Stimulated activated naive CD8-positive, alpha-beta T cell treated with anti-CD3 and anti-CD28 coated beads, Interleukin-15, Interleukin-2, amounts not matched to agents 100 ng/mL and 50 ng/mL, for 24 hours (primary cell): ENCODE results near the gene SNTG2.

ENCODE experiments used
- H3K27ac Mint-ChIP-seq: one replicate; pipeline ENCODE4 v1.8.0; 2021; ENCODE audit warnings: mild to moderate bottlenecking, mixed read lengths
- H3K27me3 Mint-ChIP-seq: one replicate; pipeline ENCODE4 v1.8.0; 2021; ENCODE audit warnings: mixed read lengths
- H3K36me3 Mint-ChIP-seq: one replicate; pipeline ENCODE4 v1.8.0; 2021; ENCODE audit warnings: low read depth, mixed read lengths
- H3K4me1 Mint-ChIP-seq: one replicate; pipeline ENCODE4 v1.8.0; 2021; ENCODE audit warnings: low read depth, mixed read lengths
- H3K4me3 Mint-ChIP-seq: one replicate; pipeline ENCODE4 v1.8.0; 2021; ENCODE audit warnings: mild to moderate bottlenecking, mixed read lengths
- H3K9me3 Mint-ChIP-seq: one replicate; pipeline ENCODE4 v1.8.0; 2021; ENCODE audit warnings: mixed read lengths

Gene SNTG2

GRCh38 chr2:954687-955000, 4.0 kb downstream of the SNTG2 start:
- H3K4me3 Mint-ChIP-seq = no peak overlapping the region
- peaks cover 5% of the 10 kb centered on the region for H3K4me1 Mint-ChIP-seq
- no peaks in the 10 kb centered on the region for H3K9me3 Mint-ChIP-seq
- no peak overlapping the region for H3K27ac Mint-ChIP-seq
- H3K27me3 Mint-ChIP-seq = peaks cover 21% of the 10 kb centered on the region
- H3K36me3 Mint-ChIP-seq = no peaks in the 10 kb centered on the region

- peaks cover 20% of the 10 kb centered on the region for H3K27me3 Mint-ChIP-seq
- peaks cover 3% of the 10 kb centered on the region for H3K4me1 Mint-ChIP-seq
- no peaks in the 10 kb centered on the region for H3K36me3 Mint-ChIP-seq
- H3K9me3 Mint-ChIP-seq = no peaks in the 10 kb centered on the region
- no peak overlapping the region for H3K27ac Mint-ChIP-seq
- no peak overlapping the region for H3K4me3 Mint-ChIP-seq
These were observed 5.4 kb downstream of the SNTG2 start for GRCh38 chr2:955829-956731.

DNA sequence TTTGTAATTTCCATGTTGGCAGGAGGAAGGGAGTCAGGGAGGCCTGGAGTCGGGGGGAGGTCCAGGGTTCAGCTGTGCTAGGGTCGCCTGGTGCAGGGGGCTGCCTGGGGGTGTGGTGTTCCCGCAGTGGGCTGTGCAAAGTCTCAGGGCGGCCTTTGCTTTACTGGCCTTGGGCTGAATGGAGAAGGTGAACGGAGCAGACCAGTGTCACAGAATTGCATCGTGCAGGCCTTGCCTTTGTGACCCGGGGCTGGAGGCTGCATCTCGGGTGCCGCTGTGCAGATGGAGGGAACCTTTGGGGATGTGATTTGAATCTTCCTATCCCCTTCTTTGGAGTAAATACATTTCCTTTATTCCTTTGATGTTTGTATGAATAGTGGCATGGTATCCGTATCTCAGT, 8.8 kb downstream of the SNTG2 start:
- Mint-ChIP-seq H3K27me3 (no peaks in the 10 kb centered on the region), H3K36me3 (no peaks in the 10 kb centered on the region), H3K27ac (no peak overlapping the region), H3K4me1 (peaks cover 3% of the 10 kb centered on the region), H3K9me3 (no peaks in the 10 kb centered on the region), H3K4me3 (no peak overlapping the region)

DNA sequence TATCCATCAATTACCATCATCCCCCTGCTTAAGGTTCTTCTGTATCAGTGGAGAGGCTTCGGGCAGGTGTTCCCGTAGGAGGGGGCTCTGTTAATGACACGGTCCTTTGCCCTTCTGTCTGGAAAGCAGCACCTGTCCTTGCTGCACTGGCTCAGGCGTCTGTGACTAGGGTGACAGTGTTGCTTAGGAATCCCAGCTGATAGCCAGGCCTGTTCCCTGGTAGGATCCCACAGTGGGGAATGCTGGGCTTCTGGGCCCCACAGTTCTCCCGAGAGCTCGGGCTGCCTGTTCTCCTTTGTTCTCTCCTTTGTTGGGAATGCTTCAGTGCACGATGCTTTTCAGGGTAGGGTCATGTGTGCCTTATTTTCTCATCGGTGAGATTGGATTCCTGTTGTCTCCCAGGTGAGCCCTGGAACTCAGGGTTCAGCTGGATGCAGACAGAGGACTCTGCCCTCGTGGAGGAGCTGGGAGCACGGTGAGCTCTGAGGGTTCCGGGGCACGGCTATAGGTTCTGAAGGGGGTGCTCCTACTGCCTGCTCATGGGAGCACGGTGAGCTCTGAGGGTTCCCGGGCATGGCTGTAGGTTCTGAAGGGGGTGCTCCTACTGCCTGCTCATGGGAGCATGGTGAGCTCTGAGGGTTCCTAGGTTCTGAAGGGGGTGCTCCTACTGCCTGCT, 9.6 kb downstream of the SNTG2 start:
- Mint-ChIP-seq H3K27me3 (no peaks in the 10 kb centered on the region), H3K4me3 (no peak overlapping the region), H3K9me3 (no peaks in the 10 kb centered on the region), H3K4me1 (peaks cover 3% of the 10 kb centered on the region), H3K27ac (no peak overlapping the region), H3K36me3 (no peaks in the 10 kb centered on the region)

DNA sequence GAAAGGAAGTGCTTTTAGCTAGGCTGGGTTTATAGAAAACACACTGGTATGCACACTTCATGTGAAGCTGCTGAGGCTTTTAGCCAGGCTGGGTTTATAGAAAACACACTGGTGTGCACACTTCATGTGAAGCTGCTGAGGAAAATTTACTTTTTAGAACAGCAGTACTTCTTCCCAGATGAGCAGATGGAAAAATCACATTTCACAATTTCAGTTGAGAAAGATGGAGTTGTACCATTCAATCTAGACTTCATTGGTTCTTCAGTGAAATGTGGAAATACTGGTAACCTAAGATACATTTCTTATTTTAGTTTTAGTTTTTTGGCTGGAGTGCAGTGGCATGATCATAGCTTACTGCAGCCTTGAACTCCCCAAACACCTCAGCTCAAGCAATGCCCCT, 11.1 kb downstream of the SNTG2 start:
- no peak overlapping the region for H3K4me3 Mint-ChIP-seq
- no peak overlapping the region for H3K27ac Mint-ChIP-seq
- H3K9me3 Mint-ChIP-seq = no peaks in the 10 kb centered on the region
- no peaks in the 10 kb centered on the region for H3K36me3 Mint-ChIP-seq
- H3K4me1 Mint-ChIP-seq = peaks cover 3% of the 10 kb centered on the region
- H3K27me3 Mint-ChIP-seq = peaks cover 4% of the 10 kb centered on the region

DNA sequence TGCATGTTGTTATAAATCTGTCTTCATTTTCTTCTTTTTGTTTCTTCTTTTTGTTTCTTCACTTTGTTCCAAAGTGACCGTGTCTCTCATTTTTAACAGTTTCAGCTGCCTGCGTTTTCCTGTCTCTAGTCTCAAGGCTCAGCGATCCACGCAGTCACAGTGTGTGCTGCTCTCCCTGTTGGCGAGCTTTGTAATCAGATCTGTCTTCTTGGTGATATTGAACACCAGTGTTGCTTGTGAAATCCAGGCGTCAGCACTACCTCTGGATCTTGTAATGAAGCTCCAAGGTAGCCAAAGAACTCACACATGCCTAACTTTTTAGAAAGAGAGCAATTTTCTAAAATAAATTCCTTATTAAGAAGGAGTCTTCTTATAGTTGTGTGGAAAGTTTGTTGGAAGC, 13.2 kb downstream of the SNTG2 start:
- Mint-ChIP-seq H3K9me3 (no peaks in the 10 kb centered on the region), H3K4me3 (no peak overlapping the region), H3K4me1 (peaks cover 3% of the 10 kb centered on the region), H3K36me3 (no peaks in the 10 kb centered on the region), H3K27me3 (peaks cover 4% of the 10 kb centered on the region), H3K27ac (no peak overlapping the region)

GRCh38 chr2:964562-964961, 13.9 kb downstream of the SNTG2 start:
- Mint-ChIP-seq H3K4me3 (no peak overlapping the region), H3K36me3 (no peaks in the 10 kb centered on the region), H3K9me3 (no peaks in the 10 kb centered on the region), H3K27me3 (peaks cover 4% of the 10 kb centered on the region), H3K27ac (no peak overlapping the region), H3K4me1 (peaks cover 3% of the 10 kb centered on the region)

GRCh38 chr2:965640-966147, 15.0 kb downstream of the SNTG2 start:
- H3K27ac Mint-ChIP-seq = no peak overlapping the region
- H3K27me3 Mint-ChIP-seq = peaks cover 4% of the 10 kb centered on the region
- peaks cover 3% of the 10 kb centered on the region for H3K4me1 Mint-ChIP-seq
- no peak overlapping the region for H3K4me3 Mint-ChIP-seq
- H3K36me3 Mint-ChIP-seq = no peaks in the 10 kb centered on the region
- H3K9me3 Mint-ChIP-seq = no peaks in the 10 kb centered on the region

DNA sequence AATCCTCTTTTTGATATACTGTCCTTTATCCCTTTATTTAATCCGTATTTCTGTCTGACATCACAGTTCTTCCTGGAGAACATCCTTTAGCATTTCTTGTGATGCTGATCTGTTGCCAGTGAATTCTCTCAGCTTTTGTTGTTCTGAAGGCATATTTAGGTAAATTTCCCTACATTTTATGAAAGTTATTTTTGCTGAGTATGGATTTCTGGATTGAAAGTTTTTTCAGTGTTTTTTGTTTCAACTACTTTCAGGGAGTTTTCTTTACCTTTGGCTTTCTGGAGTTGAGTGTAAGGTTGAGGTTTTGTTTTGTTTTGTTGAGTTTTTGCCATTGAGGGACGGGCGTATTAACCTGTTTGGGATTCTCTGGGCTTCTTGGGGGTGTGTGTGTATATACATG, 22.5 kb downstream of the SNTG2 start:
- peaks cover 17% of the 10 kb centered on the region for H3K9me3 Mint-ChIP-seq
- H3K27me3 Mint-ChIP-seq = peaks cover 3% of the 10 kb centered on the region
- peaks cover 4% of the 10 kb centered on the region for H3K36me3 Mint-ChIP-seq
- H3K4me1 Mint-ChIP-seq = peaks cover 61% of the 10 kb centered on the region
- H3K4me3 Mint-ChIP-seq = no peak overlapping the region
- H3K27ac Mint-ChIP-seq = peak overlapping the region; percentile 71

DNA sequence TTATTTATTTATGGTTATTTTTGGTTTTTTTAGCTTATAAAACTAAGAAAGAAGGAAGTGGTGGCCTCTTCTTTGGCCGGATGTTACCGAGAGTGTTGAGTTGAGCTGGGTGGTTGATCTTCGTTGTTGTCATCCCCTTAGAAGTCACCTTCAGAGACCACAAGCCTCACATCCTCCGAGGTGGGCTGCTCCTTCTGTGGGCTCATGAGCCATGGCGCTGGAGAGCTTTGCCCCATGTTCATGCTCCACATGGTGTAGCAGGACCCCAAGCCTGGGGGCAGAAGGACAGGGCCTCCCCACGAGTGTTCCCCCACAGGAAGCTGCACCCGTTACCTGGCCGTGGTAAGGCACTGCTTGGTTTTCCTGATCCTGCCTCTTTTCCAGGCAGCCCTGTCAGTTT, 23.4 kb downstream of the SNTG2 start:
- H3K27ac Mint-ChIP-seq = peak overlapping the region; percentile 91
- peaks cover 3% of the 10 kb centered on the region for H3K27me3 Mint-ChIP-seq
- peaks cover 17% of the 10 kb centered on the region for H3K9me3 Mint-ChIP-seq
- H3K36me3 Mint-ChIP-seq = peaks cover 4% of the 10 kb centered on the region
- peak overlapping the region; percentile 49 for H3K4me3 Mint-ChIP-seq
- H3K4me1 Mint-ChIP-seq = peaks cover 70% of the 10 kb centered on the region

GRCh38 chr2:974502-974901, 23.9 kb downstream of the SNTG2 start:
- Mint-ChIP-seq H3K9me3 (peaks cover 17% of the 10 kb centered on the region), H3K27ac (peak overlapping the region; percentile 91), H3K27me3 (peaks cover 3% of the 10 kb centered on the region), H3K4me3 (peak overlapping the region; percentile 49), H3K36me3 (peaks cover 4% of the 10 kb centered on the region), H3K4me1 (peaks cover 75% of the 10 kb centered on the region)

DNA sequence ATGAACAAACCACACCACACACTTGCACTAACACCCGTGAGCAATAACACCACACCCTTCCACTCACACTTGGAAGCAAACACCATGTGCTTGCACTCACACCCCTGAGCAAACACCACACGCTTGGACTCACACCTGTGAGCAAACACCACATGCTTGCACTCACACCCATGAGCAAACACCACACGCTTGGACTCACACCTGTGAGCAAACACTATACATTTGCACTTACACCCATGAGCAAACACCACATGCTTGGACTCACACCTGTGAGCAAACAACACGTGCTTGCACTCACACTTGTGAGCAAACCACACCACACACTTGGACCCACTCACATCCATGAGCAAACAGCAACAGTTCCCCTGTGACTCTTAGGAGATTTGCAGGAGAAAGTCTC, 24.4 kb downstream of the SNTG2 start:
- H3K27me3 Mint-ChIP-seq = peaks cover 3% of the 10 kb centered on the region
- H3K9me3 Mint-ChIP-seq = peaks cover 17% of the 10 kb centered on the region
- H3K4me1 Mint-ChIP-seq = peaks cover 79% of the 10 kb centered on the region
- H3K4me3 Mint-ChIP-seq = peak overlapping the region; percentile 49
- peak overlapping the region; percentile 19 for H3K27ac Mint-ChIP-seq
- peaks cover 4% of the 10 kb centered on the region for H3K36me3 Mint-ChIP-seq

DNA sequence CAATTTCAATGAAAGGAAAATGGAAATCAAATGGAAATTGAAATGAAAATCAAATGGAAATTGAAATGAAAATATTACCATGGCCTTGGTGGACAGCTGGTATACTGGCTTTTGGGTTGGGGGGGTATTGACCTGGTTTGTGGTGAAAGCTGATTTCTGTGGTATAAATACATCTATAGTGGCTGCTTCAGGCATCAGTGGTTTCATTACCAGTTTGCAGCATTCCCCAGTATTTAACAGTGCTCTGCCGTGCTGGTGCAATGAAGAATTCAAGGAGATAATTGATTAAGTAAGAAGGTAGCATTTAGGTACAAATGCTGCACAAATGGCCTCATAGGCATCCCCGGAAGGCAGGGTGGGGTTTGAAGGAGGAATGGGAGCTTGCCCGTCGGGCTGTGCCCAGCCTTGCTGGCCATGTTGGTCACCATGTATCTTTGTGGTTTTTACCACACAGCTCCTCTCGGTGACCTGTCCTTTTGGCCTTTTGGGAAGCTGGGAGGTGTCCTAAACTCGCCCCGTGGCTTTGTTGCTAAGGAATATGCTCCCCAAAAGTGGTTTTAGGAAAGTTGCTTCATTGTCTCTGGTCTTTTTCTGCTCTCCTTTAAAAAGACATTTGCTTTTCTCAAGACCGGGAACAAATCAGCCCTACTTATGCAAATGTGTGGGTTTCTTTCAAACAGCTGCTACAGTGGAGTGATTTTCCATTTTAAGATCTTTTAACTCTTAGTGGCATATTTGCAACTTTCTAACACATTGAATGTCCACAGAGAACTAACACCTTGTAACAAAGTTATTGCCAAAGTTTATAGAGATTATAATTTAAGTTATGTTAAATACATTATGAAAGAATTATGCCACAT, 28.6 kb downstream of the SNTG2 start:
- Mint-ChIP-seq H3K4me3 (peak overlapping the region; percentile 6), H3K27ac (peak overlapping the region; percentile 7), H3K9me3 (no peaks in the 10 kb centered on the region), H3K27me3 (peaks cover 10% of the 10 kb centered on the region), H3K4me1 (peaks cover 65% of the 10 kb centered on the region), H3K36me3 (no peaks in the 10 kb centered on the region)

DNA sequence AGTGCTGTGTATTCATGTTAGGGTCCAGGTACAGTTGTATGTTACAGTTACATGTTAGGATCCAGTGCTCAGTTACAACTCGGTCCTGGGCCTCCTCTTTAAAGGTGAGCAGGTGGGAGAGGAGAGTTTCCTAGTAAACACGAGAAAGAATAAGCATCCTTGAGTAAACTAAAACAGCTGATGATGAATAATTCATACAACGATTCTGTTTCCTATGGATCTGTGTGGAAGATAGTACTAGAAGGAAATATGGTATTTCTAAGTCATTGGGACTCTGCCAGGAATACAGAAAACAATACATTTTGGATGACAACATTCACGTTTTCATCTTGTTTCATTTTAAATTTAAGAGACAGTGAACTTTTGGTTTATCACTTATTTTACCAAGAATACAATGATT, 29.5 kb downstream of the SNTG2 start:
- H3K27me3 Mint-ChIP-seq = peaks cover 10% of the 10 kb centered on the region
- no peaks in the 10 kb centered on the region for H3K9me3 Mint-ChIP-seq
- no peak overlapping the region for H3K27ac Mint-ChIP-seq
- H3K4me3 Mint-ChIP-seq = no peak overlapping the region
- H3K36me3 Mint-ChIP-seq = no peaks in the 10 kb centered on the region
- H3K4me1 Mint-ChIP-seq = peaks cover 65% of the 10 kb centered on the region

DNA sequence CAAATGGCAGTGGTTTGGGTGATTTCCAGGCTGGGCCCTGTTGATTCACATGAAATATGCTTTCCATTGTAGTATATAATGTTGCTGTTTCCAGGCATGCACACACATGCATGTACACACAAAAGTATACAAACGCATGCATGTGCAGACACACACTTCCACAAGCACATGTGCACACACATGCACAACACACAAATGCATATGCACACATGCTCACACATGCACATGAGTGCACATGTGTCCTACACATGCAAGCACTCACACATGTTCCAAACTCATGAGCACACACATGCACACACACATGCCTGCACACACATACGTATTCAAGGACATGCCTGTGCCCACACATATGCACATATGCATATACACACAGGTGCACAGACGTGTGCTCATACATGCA, 30.6 kb downstream of the SNTG2 start:
- Mint-ChIP-seq H3K4me1 (peaks cover 62% of the 10 kb centered on the region), H3K27me3 (peaks cover 10% of the 10 kb centered on the region), H3K9me3 (no peaks in the 10 kb centered on the region), H3K36me3 (no peaks in the 10 kb centered on the region), H3K27ac (no peak overlapping the region), H3K4me3 (no peak overlapping the region)
